Activated CD8-positive, alpha-beta memory T cell treated with anti-CD3 and anti-CD28 coated beads for 1 hour (primary cell): Measurements from ENCODE around the gene DYNC1LI1.
"Not testable (repeated sequence)": the region's sequence is repeated elsewhere in the genome, so short reads cannot be mapped to it uniquely, and the experiment has no call there.

Source experiments
- DNase-seq, 2 donors: peaks; one replicate each; pipeline ENCODE4 v3.0.0-alpha.2; 2020; ENCODE audit warnings: low read depth in 1 of 2; ENCODE audit errors: extremely low read depth in 1 of 2

The DYNC1LI1 gene

DNA sequence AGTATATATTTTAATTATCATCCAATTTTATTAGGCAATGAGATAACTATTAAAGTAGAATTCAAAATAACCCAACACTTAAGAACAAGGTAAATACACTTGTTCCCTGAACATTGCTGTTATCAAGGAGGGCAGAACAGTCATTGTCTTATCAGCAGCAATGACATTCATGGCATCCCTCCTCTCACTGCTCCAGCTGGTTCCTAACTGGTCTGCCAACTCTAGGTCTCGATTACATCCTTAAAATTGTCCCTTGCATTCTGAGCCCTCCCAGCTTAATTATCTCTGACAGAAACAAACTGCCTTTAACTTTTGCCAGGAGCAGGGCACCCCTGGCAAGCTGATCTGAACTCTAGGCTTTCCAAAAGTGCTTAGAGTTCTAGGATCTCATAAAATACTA is 14.0 kb upstream of the DYNC1LI1 start:
- no peak for DNase-seq

DNA sequence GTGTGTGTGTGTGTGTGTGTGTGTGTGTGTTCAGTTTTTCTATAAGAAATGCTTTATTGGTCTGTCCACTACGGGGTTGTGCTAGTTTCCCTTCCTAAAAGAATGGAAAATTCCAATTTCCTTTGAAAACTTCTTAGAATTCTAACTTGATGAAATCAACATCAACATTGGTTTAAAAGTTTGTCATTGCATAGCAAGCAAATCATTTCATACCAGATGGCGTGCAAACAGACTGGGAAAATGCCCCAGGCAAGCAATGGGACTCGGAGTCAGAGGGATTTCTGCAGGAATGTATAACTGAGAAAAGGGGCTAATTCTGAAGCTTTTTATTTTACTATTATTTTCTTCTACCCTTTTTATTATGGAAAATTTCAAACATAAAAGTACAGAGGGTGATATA is 13.1 kb upstream of the DYNC1LI1 start:
- no peak for DNase-seq

DNA sequence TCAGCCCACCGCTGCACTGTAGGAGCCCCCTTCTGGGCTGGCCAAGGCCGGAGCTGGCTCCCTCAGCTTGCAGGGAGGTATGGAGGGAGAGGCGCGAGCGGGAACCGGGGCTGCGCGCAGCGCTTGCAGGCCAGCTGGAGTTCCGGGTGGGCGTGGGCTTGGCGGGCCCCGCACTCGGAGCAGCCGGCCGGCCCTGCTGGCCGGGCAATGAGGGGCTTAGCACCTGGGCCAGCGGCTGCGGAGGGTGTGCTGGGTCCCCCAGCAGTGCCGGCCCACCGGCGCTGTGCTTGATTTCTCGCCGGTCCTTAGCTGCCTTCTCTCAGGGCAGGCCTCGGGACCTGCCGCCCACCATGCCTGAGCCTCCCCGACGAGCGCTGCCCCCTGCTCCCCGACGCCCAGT is 8.0 kb upstream of the DYNC1LI1 start:
- not testable (repeated sequence) for DNase-seq

DNA sequence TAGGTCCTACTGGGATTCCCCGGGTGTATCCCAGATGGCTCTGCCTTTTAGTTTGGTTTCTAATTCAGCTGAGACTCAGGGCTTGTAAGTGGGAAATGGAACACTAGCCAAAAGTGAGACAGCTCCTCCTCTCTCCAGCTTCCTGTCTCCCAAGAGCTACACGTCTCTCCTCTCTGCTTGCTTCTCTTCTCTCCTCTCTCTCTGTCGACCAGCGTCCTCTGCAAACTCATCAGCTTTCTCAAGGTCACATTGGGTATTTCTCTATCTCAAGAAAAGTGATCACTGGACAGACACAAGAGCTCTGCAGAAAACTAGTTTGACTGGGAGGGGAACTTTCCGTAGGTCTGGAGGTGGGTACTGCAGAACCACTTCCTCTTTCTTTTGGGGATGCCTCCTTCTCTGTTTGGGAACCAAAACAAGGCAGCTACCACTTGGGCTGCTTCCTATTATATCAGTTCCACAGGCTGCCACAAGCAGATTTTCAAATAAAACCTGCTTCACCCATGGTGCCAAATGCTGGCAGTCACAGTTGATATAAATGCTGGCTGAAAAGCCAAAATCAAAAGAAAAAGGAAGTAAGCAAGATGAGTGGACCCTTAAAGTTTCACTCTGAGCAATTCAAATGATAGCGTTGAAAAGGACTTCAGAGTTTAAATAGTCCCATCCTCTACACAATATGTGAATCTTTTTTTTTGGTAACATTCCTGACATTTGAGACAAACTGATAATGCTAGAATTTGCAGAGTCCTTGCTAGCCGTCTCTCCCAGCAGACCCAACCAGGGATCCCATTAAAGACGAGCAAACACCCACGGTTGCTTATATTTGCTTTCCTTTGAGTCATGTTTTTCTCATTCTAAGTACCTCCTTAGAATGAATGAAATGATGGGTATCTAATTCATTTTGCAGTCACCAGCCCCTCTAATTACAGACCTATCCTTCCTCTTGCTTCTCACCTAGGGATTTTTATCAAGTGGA is 7.2 kb upstream of the DYNC1LI1 start:
- DNase-seq: no peak

DNA sequence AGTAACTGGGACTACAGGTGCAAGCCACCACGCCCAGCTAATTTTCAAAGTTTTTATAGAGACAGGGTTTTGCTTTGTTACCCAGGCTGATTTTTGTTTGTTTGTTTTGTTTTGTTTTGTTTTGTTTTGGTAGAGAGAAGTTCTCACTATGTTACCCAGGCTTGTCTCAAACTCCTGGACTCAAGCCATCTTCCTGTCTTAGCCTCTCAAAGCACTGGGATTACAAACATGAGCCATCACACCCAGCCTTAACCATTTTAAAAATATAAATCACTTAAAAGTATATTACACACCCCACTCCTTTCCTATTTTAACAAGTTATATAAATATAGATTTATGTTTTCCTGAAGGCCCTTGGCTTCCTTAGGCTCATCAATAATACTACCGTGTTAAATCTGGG is 6.5 kb upstream of the DYNC1LI1 start:
- DNase-seq: no peak

DNA sequence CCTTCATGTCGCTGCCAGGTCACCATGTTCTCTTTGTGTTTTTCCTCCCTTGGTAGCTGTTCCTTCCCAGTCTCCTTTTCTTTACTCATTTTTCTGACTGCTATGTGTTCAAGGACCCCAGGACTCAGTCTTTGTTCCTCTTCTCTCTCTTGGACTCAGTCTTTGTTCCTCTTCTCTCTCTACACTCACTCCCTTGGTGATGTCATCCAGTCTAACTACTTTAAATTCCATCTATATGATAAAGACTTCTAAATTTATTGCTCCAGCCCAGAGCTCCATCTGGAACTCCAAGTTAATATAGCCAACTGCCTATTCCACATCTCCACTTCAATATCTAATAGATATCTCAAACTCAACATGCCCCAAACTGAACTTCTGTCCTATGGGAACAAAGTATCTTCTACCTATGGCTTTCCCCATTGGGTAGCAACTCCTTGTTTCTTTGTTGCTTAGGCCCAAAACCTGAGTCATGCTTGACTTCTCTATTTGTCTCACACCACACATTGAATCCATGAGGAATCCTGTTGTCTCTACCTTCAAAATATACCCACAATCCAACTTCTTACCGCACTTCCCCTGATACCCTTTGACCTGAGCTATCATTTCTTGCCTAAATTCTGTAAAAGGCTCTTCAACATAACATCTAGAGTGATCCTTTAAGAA is 4.9 kb upstream of the DYNC1LI1 start:
- DNase-seq: no peak

DNA sequence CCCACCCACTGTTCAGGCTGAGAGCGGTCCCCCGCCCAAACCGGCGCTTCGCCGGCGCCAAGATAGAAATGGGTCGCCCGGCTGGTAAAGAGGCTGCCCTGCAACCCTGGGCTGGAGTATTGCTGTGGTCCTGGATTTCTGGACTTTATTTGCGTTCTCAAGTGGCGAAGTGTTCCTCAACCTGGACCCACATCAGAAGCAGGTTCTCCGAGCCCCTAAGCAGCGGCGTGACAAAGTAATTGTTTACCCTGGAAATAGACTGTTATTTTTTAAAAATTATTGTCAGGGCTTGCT is 481 bp upstream of the DYNC1LI1 start:
- DNase-seq: no peak

DNA sequence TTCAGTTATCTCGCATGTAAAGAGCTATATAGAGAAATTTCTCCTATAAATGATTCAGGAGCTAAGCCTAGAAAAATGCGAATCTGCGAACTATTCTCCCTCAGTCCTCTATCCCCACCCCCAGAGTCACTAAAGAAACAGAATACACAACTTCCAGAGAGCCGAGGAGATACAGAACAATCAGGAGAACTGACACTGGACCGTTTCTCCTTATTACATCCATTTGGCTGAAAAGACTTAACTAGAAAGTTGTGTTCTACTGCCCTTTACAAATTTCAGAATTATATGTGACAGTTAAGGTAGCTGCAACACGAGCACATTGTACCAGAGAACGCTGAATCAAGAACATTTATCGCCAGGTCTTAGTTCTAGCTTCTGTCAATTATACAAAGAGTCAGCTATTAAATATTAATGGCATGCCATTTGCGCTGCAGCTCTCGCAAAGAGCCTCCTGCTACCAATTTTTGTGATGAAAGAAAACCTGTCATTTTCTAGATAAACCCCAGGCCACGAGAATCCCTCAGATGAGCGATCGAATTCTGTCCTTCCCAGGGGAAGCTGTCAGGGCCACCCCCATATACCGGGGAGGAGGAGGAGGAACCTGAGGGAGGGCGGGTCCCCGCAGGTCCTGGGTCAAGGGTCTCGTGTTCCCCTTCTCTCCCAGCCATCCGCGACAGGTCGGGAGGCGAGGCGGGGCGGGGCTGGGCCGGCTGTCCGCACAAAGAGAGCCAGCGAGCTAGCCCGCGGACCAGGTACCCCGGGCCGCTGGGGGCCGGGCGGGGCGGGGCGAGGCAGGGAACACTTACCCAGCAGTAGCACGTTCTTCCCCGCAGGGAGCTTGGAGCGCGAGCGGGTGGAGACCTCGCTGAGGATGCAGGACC is 878 bp downstream of the DYNC1LI1 start:
- DNase-seq: peak in 1 of 2 donors; percentile 17

DNA sequence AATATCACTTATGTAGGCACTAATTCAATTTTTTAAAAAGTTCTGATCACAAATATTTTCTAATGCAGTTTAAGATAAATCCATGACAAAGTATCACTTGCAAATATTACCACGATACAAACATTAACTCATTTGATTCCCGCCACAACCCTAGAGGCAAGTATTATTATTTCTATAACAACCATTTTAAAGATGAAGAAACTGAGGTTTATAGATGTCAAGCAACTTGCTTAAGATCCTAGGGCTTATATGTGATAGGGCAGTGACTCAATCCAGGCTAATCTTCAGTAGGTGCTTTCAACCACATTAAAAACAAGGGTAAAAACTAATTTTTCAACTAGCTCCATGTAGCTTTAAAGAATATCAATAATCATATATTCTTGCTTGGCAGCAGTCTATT is 1.7 kb downstream of the DYNC1LI1 start:
- no peak for DNase-seq

DNA sequence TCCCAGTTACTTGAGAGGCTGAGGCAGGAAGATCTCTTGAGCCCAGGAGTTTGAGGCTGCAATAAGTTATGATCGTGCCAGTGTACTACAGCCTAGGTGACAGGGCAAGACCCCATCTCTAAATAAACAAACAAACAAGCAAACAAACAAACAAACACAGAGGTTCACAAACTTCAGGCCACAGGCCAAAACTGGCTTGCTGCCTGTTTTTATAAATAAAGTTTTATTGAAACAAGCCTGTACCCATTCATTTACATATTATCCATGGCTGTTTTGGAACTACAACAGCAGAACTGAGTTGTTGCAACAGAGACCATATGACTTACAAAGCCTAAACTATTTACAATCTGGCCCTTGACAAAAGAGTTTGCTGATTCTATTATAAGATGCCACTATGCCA is 6.5 kb downstream of the DYNC1LI1 start:
- DNase-seq: no peak

DNA sequence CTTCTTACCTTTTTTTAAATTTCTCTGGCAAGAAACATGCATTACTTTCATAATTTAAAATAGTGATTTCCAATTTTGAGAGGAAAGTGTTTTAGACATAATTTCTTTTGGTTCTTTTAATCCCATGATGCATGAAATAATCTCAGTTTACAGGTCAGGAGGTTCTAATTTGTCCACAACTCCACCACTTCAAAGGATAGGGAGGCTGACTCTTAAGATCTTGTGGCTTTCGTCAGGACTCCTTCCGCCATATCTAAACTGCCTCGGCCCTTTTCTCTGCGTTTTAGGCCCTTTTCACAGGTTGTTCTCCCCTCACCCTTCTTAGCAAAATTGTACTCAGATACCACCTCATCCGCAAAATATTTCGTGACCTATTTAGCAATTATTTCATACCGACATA is 8.0 kb downstream of the DYNC1LI1 start:
- no peak for DNase-seq

DNA sequence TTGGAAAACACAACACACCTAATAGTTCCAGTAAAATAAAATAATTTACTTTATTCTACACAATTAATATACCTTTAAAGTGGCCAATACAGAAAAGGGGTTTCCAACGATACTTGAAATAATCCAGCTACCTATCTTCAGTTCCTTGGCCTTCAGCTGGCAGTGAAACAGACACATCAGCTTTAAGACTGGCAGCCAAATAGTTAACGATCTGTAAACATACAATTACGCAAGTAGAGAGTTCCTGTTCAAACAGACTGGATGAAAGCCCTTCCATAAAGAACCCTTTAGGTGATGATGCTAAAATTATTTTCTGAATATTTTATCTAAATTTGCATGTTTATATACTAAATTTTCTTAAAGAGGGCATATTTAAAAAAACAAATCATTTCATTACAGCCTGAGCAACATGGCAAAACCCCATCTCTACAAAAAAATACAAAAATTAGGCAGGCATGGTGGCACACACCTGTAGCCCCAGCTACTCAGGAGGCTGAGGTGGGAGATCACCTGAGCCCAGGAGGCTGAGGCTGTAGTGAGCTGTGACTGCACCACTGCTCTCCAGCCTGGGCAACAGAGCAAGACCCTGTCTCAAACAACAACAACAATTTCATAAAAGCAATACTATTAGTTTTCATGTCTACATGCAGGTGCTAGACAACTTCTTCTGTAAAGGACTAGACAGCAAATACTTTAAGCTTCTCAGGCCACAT is 12.9 kb downstream of the DYNC1LI1 start:
- DNase-seq: no peak

DNA sequence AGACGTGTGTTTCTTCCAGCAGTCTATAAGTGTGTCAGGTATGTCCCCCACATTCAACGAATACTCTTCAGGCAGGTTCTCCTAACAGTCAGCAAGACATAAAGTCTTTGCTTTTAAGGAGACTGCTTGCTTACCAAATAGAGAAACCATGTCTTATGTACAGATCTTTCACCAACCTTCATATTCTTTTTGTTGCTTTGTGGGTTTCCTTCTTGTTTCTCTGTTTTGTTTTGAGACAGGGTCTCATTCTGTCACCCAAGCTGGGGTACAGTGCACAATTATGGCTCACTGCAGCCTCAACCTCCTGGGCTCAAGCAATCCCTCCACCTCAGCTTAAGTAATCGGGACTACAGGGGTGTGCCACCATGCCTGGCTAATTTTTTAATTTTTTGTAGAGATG is 14.3 kb downstream of the DYNC1LI1 start:
- no peak for DNase-seq

DNA sequence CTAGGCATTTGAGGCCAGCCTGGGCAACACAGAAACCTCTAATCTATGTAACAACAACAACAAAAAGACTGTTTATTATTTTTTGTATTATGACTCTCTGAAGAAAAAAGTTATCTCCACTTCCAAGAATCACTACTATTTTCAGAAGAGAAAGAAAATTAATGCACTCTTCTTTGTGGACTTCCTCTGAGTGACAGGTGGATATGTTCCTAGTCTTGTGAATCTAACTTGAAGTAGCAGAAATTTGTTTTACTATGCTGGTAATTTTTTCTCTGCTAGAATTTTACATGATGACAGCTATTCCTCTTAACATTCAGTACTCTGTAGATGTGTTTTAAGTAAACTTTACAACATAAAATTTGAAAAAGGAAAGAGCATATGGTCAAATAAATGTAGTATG is 16.7 kb downstream of the DYNC1LI1 start:
- no peak for DNase-seq

DNA sequence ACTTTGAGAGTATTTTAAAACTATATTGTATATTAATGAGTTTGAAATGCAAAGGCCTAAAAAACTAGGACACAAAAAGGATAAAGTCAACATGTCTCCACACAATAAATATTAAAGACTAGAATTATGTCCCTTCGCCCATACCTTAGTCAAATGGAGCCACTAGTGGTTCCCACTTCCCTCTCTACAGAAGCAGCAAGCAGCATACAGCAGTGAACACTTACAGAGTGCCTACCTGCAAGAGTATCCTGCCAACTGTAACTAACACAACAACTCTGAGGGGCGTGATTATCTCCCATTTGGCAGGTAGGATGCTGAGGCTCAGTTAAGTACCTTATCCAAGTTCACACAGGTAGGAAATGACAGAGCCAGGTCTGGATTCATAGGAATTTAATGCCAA is 17.2 kb downstream of the DYNC1LI1 start:
- no peak for DNase-seq

DNA sequence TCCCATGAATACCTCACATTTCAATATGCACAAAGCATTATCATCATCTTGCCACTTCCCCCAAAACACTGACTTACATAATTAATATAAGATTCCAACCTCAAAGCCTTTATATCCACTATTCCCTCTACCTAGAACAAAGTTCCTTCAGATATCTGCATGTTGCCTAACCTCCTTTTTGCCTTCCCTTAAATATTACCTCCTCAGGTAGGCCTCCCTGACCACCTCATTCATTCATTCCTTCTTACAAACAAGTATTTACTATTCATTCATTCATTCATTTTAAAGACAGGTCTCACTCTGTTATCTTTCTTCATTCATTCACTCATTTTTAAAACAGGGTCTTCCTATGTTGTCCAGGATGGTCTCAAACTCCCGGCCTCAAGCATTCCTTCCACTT is 18.6 kb downstream of the DYNC1LI1 start:
- DNase-seq: no peak

DNA sequence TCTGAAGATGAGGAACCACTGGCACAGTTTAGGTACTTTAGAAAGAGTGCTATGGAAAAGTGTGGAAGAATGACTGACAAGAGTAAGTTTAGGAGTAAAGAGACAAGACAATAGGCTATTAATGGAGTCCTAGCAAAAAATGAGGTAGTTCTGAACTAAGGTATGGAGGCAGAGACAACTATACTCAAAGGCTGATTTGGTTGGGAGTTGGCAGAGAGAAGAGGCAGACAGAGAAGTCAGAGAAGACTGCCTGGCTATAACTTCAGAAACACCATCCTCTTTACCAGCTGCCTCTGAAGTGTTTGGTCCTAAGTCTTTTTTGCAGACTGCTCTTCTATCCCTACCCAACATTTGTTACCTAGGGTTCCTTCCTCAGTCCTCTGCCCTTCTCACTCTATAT is 19.2 kb downstream of the DYNC1LI1 start:
- no peak for DNase-seq

DNA sequence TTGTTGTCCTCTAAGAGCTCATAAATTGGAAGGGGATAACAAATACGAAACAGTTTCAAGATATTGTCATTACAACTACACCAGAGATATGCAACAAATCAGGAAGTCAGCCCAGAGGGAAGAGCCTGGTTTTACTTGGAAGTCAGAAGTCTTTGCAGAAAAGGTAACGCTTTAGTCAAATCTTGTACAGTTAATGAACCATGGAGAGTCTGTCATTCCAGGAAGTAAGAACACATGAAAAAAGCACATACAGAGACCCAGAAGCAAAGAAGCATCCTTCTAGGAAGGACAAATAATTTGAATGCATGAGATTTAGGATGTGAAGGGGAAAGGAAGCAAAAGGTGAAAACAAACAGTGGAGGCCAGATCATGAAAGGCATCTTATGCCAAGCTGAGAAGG is 19.6 kb downstream of the DYNC1LI1 start:
- DNase-seq: no peak

DNA sequence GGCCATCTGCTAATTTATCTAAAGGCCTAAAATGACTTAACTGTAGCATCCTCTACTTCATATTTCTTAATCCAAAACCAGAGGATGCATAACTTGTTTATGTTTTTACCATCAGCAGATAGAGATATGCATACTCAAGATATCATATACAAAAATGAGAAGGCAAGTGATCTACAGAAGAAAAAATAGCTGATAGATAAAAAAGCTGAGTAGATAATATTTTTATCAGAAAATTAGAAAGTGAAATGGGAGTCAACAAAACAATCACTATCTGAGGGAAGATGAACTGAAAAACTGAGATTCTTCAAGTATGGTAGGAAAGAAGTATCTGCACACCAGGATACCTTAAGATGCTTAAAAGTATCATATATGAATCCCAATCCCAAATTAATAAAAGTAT is 25.4 kb downstream of the DYNC1LI1 start:
- no peak for DNase-seq

DNA sequence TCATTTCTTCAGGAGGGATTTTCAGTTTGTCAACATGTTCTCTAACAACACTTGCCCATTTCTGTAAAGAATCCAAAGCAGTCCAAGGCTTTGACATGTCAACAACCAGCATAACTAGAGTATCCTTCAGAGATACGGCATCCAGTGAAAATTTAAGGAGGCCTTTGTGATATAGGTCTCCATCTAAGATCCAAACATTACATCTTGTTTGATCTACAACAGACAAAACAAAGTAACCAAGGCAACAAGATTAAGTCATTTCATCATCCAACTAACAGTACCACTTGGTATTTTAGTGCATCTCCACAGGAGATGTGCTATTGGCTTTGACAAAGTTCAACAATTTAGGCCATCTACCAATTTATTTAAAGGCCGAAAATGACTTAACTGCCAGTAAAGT is 25.8 kb downstream of the DYNC1LI1 start:
- no peak for DNase-seq

DNA sequence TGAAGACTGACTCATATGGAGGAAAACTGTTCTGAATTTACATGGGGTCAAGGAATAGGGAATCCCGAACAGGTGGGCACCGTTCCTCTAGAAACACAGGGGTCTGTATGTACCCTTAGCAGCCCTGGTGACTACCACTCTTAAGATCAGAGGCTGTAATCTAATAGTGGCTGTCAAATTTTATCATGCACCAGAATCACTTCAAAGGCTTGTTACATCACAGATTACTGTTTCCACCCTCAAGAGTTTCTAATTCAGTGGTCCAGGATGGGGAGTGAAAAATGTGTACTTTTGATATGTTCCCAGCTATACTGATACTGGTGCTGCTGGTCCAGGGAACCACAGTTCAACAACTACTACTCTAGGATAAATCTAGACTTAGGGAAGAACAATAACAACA is 27.9 kb downstream of the DYNC1LI1 start:
- DNase-seq: no peak
